K562 (cell line): Measurements from ENCODE around the gene SHANK1. TPM values are rescaled to one million over a fixed set of nuclear protein-coding genes. Genes with fewer than 3 reads are reported as not detected.

Experiments used
- ATAC-seq: fragments of 200-7000 bp; cut with Tn5 transposase; 3 replicates; pipeline ENCODE4 v1.9.1; 2020; ENCODE audit warnings: moderate library complexity
- BruUV-seq: library from RNA; stranded (reverse); fragments of 400-500 nt; replicated peaks from 2 replicates; lab custom pipeline; 2021; lab: Mats Ljungman, UMichigan
- CTCF ChIA-PET: fragments of 300-600 bp; formaldehyde crosslinking; extraction: SDS; loops from one replicate; lab custom pipeline; 2021; ENCODE audit warnings: low intra/inter-chr PET ratio; lab: Yijun Ruan, JAX
- POLR2A ChIA-PET: fragments of 300-600, 350-650 bp; sonication (Branson Sonifier 250); formaldehyde crosslinking; extraction: SDS; loops from one replicate; lab custom pipeline; 2021; ENCODE audit warnings: antibody characterized with exemption, inconsistent platforms; lab: Yijun Ruan, JAX
- DNase-seq, 4 experiments: peaks; one replicate each; pipeline versions ENCODE4 v3.0.0 to v3.0.0-alpha.2; 2011 to 2018; ENCODE audit warnings: low spot score in 3 of 4, mixed read lengths in 3 of 4; ENCODE audit errors: extremely low read depth in 1 of 4
- FAIRE-seq: peaks from 2 replicates; lab custom pipeline; 2011; peaks lifted over from hg19 to GRCh38; lab: Jason Lieb, UNC
- H2AFZ ChIP-seq: 2 replicates; pipeline ENCODE4 v1.6.0; 2011; ENCODE audit warnings: low read depth, low read length, control low read depth, inconsistent platforms
- H3K27ac ChIP-seq: fragments of 200-600 bp; 3 replicates; pipeline ENCODE4 v1.8.0; 2011; ENCODE audit warnings: low read depth, mild to moderate bottlenecking, control low read depth, inconsistent platforms, low read length, moderate library complexity, mixed read lengths; ENCODE audit errors: extremely low read depth
- H3K27me3 ChIP-seq, 2 experiments: fragments of 300-600 bp in 1 of 2; 2 replicates in 1 of 2; 3 replicates in 1 of 2; pipeline versions ENCODE4 v1.6.0 to v1.8.0; 2011; ENCODE audit warnings: inconsistent platforms in 2 of 2, low read length in 2 of 2, mild to moderate bottlenecking in 1 of 2, mixed read lengths in 1 of 2, moderate library complexity in 1 of 2; ENCODE audit not compliant: control insufficient read depth in 2 of 2, insufficient read depth in 2 of 2
- H3K36me3 ChIP-seq: fragments of 300-600 bp; 3 replicates; pipeline ENCODE4 v1.8.0; 2011; ENCODE audit warnings: mild to moderate bottlenecking, low read length, inconsistent platforms; ENCODE audit not compliant: control insufficient read depth, insufficient read depth
- H3K4me1 ChIP-seq, 2 experiments: fragments of 200-600 bp in 1 of 2; replicated peaks in 1 of 2; 2 replicates in 1 of 2; 3 replicates in 1 of 2; pipeline versions ENCODE4 v1.5.1 to v1.8.0; 2011; ENCODE audit warnings: inconsistent platforms in 2 of 2, low read length in 2 of 2, mild to moderate bottlenecking in 1 of 2, mixed read lengths in 1 of 2, moderate library complexity in 1 of 2; ENCODE audit not compliant: control insufficient read depth in 2 of 2, insufficient read depth in 2 of 2
- H3K4me2 ChIP-seq: 2 replicates; pipeline ENCODE4 v1.6.1; 2011; ENCODE audit warnings: low read length, control low read depth, inconsistent platforms, mixed read lengths; ENCODE audit not compliant: insufficient read depth
- H3K4me3 ChIP-seq: fragments of 200-600 bp; sonication (generic), shearing (Covaris generic); 2 replicates; pipeline ENCODE4 v1.5.1; 2016; ENCODE audit warnings: control low read depth, inconsistent platforms
- H3K79me2 ChIP-seq: fragments of 200-600 bp; 3 replicates; pipeline ENCODE4 v1.8.0; 2011; ENCODE audit warnings: low read length, inconsistent platforms; ENCODE audit not compliant: control insufficient read depth, insufficient read depth
- H3K9ac ChIP-seq, 2 experiments: 2 replicates each; pipeline versions ENCODE4 v1.6.0 to v1.6.1; 2011; ENCODE audit warnings: low read depth in 2 of 2, low read length in 2 of 2, control low read depth in 1 of 2, inconsistent platforms in 1 of 2, mild to moderate bottlenecking in 1 of 2, mixed read lengths in 1 of 2; ENCODE audit not compliant: insufficient read depth in 1 of 2
- H3K9me1 ChIP-seq: one replicate; pipeline ENCODE4 v1.6.0; 2011; ENCODE audit warnings: inconsistent platforms, mild to moderate bottlenecking, low read length, moderate library complexity; ENCODE audit not compliant: control insufficient read depth, insufficient read depth
- H3K9me3 ChIP-seq: replicated peaks from 2 replicates; pipeline ENCODE4 v1.5.1; 2011; ENCODE audit warnings: low read depth, low read length, inconsistent platforms; ENCODE audit not compliant: control insufficient read depth, insufficient read depth
- H4K20me1 ChIP-seq: replicated peaks from 2 replicates; pipeline ENCODE4 v1.6.1; 2011; ENCODE audit warnings: low read length, inconsistent platforms, mixed read lengths; ENCODE audit not compliant: control insufficient read depth, insufficient read depth
- ARID1B ChIP-seq: fragments of 450-650 bp; IDR thresholded peaks from 2 replicates; pipeline ENCODE4 v1.6.1; 2016; ENCODE audit warnings: antibody characterized with exemption, mild to moderate bottlenecking, inconsistent platforms
- BACH1 ChIP-seq: fragments of 200-800 bp; sonication (Bioruptor generic); IDR thresholded peaks from 2 replicates; pipeline ENCODE4 v1.6.1; 2016; ENCODE audit warnings: missing genetic modification characterization, missing compliant biosample characterization
- CEBPB ChIP-seq: fragments of 450-650 bp; IDR thresholded peaks from 2 replicates; pipeline ENCODE4 v1.6.1; 2016; ENCODE audit warnings: missing genetic modification characterization, missing compliant biosample characterization
- CEBPG ChIP-seq, 3 experiments: fragments of 200-800 bp in 1 of 3; sonication (Bioruptor generic) in 1 of 3; sonication (generic) in 1 of 3; formaldehyde crosslinking in 1 of 3; IDR thresholded peaks in 2 of 3; conservative IDR thresholded peaks in 1 of 3; 2 replicates each; pipeline versions ENCODE4 v1.6.1 to v1.8.0; 2016 to 2022; ENCODE audit warnings: missing compliant biosample characterization in 2 of 3, missing genetic modification characterization in 2 of 3, mild to moderate bottlenecking in 1 of 3, missing genetic modification reagents in 1 of 3
- E2F8 ChIP-seq: fragments of 450-650 bp; IDR thresholded peaks from 2 replicates; pipeline ENCODE4 v1.7.1; 2018; ENCODE audit warnings: mild to moderate bottlenecking, low read depth; ENCODE audit not compliant: partially characterized antibody
- ETV6 ChIP-seq, 3 experiments: fragments of 150-350 bp in 1 of 3; sonication (generic) in 1 of 3; formaldehyde crosslinking in 1 of 3; IDR thresholded peaks; 2 replicates each; pipeline versions ENCODE4 v1.6.1 to v1.8.0; 2014 to 2022; ENCODE audit warnings: borderline replicate concordance in 2 of 3, low read depth in 2 of 3, antibody characterized with exemption in 1 of 3, low read length in 1 of 3, mild to moderate bottlenecking in 1 of 3, missing genetic modification reagents in 1 of 3
- HDGF ChIP-seq: fragments of 450-650 bp; IDR thresholded peaks from 2 replicates; pipeline ENCODE4 v1.6.1; 2016
- KDM1A ChIP-seq, 2 experiments: fragments of 450-650 bp; IDR thresholded peaks; 2 replicates each; pipeline ENCODE4 v1.6.1; 2016; ENCODE audit warnings: mild to moderate bottlenecking in 2 of 2
- POLR2H ChIP-seq: IDR thresholded peaks from 2 replicates; pipeline ENCODE4 v1.6.1; 2016; ENCODE audit warnings: missing genetic modification characterization, low read depth, mild to moderate bottlenecking, control low read depth, missing compliant biosample characterization, moderate library complexity
- SAP30 ChIP-seq: fragments of 200-600 bp; sonication (generic); IDR thresholded peaks from 2 replicates; pipeline ENCODE4 v1.6.1; 2012; ENCODE audit warnings: borderline replicate concordance, low read depth, mild to moderate bottlenecking, moderate library complexity, low read length, control low read depth, inconsistent platforms; ENCODE audit not compliant: insufficient read depth, poor library complexity, severe bottlenecking
- TAF9B ChIP-seq: fragments of 450-650 bp; IDR thresholded peaks from 2 replicates; pipeline ENCODE4 v1.6.1; 2018; ENCODE audit warnings: mild to moderate bottlenecking; ENCODE audit not compliant: partially characterized antibody
- THRAP3 ChIP-seq: fragments of 450-650 bp; IDR thresholded peaks from 2 replicates; pipeline ENCODE4 v1.6.1; 2016; ENCODE audit warnings: mild to moderate bottlenecking, inconsistent platforms, borderline replicate concordance
- TOE1 ChIP-seq, 2 experiments: fragments of 450-650 bp in 1 of 2; sonication (generic) in 1 of 2; formaldehyde crosslinking in 1 of 2; IDR thresholded peaks; 2 replicates each; pipeline versions ENCODE4 v1.7.1 to v1.8.0; 2016 to 2022; ENCODE audit warnings: borderline replicate concordance in 2 of 2, mild to moderate bottlenecking in 2 of 2, antibody characterized with exemption in 1 of 2, inconsistent platforms in 1 of 2, low read depth in 1 of 2, missing genetic modification reagents in 1 of 2, moderate library complexity in 1 of 2
- ZNF316 ChIP-seq: fragments of 450-650 bp; IDR thresholded peaks from 2 replicates; pipeline ENCODE4 v1.6.1; 2016
- ZNF766 ChIP-seq: fragments of 200-800 bp; sonication (Bioruptor generic); conservative IDR thresholded peaks from 2 replicates; pipeline ENCODE4 v1.6.1; 2016; ENCODE audit warnings: missing genetic modification characterization, missing compliant biosample characterization
- WGBS: fragments of 100-300 bp; shearing (Covaris generic); methylation state at CpG from one replicate; pipeline ENCODE4 v1.1.6; 2016; ENCODE audit warnings: low coverage, mixed read lengths; ENCODE audit not compliant: insufficient coverage; ENCODE audit errors: missing lambda C conversion rate; 5-methylcytosine and 5-hydroxymethylcytosine counted together
- in situ Hi-C: fragments of 300-500 bp; cut with MboI; formaldehyde crosslinking; loops from 4 replicates; pipeline ENCODE4 v1.15.0; 2018; ENCODE audit warnings: inconsistent platforms, mixed read lengths
- intact Hi-C: fragments of 100-400 bp; cut with micrococcal nuclease; formaldehyde crosslinking; loops from 2 replicates; pipeline ENCODE4 v1.14.2; 2022
- polyA plus RNA-seq, 8 experiments: library from polyadenylated mRNA; depleted of rRNA in 4 of 8; stranded (reverse) in 5 of 8; unstranded in 3 of 8; fragments of >200 nt; fragmentation: Nextera tagmentation in 2 of 8; fragmentation: Illumina TruSeq in 1 of 8; extraction: Ambion mirVana in 2 of 8; extraction: Trizol in 1 of 8; gene quantifications; 2 replicates each; pipeline versions ENCODE4 v1.2.1 to v1.2.3, GENCODE V29; 2011 to 2014; ENCODE audit warnings: inconsistent platforms in 1 of 8, missing spikeins in 1 of 8
- total RNA-seq, 7 experiments: library from RNA; depleted of rRNA in 6 of 7; stranded (reverse); fragments of >200 nt in 6 of 7; fragmentation: Illumina TruSeq in 2 of 7; extraction: Trizol in 2 of 7; gene quantifications; 2 replicates each; pipeline versions ENCODE4 v1.2.1 to v1.2.3, GENCODE V29; 2011 to 2021; ENCODE audit warnings: low replicate concordance in 1 of 7
- TF ChIP-seq, protein P1 (sequence below), 2 experiments: fragments of 450-650 bp; conservative IDR thresholded peaks; 2 replicates each; pipeline ENCODE4 v1.6.1; 2017; ENCODE audit warnings: mild to moderate bottlenecking in 2 of 2, moderate library complexity in 2 of 2

The SHANK1 gene
- total and polyA plus RNA-seq, 9 of the 15 experiments (the other 6 are each of a cell fraction or from before 2014, with no cell fraction given), result 0.33 to 1.3 (median 0.55) TPM; not detected in 2

DNA sequence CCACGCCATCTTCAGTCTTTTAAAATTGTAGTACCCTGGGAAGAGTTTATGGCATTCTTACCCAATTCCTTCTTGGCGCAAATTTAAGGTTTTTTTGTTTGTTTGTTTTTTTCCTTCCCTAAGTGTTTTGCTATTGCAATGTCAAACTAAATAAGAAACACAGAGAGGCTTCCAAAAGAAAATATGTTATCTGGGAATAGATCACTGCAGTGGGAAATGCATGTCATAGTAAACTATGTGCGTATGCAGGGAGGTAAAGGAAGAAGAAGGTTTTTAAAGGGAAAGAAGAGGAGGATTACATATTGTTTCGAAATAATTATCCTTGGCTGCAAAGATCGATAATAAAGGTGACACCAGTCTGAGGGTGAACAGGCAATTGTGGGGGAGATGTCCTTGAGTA is 16.7 kb upstream of the SHANK1 start:
- no peak for FAIRE-seq
- in situ Hi-C loops, result no loop called here
- TF ChIP-seq TAF9B, result peak; percentile 29
- TF ChIP-seq, protein P1, sequence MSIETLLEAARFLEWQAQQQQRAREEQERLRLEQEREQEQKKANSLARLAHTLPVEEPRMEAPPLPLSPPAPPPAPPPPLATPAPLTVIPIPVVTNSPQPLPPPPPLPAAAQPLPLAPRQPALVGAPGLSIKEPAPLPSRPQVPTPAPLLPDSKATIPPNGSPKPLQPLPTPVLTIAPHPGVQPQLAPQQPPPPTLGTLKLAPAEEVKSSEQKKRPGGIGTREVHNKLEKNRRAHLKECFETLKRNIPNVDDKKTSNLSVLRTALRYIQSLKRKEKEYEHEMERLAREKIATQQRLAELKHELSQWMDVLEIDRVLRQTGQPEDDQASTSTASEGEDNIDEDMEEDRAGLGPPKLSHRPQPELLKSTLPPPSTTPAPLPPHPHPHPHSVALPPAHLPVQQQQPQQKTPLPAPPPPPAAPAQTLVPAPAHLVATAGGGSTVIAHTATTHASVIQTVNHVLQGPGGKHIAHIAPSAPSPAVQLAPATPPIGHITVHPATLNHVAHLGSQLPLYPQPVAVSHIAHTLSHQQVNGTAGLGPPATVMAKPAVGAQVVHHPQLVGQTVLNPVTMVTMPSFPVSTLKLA (conservative IDR thresholded peaks at IDR 0.05), result 0 out of 4 replicates have a peak, but pooled peaks of 1 of the 2 experiments have one; percentile 24
- no peak for TF ChIP-seq ETV6 (IDR thresholded peaks at IDR 0.05; ENCODE audit: borderline replicate concordance in 1 of 2, low read depth in 2 of 2, low read length in 1 of 2)
- TF ChIP-seq ETV6 (CRISPR knock-in tag; IDR thresholded peaks at IDR 0.05; ENCODE audit: borderline replicate concordance), result no peak
- TF ChIP-seq KDM1A (IDR thresholded peaks at IDR 0.05), result no peak; a peak in 1 of 4 replicates
- peak; percentile 77 for TF ChIP-seq THRAP3
- peak; percentile 26 for TF ChIP-seq E2F8
- no peak for TF ChIP-seq BACH1 (tag)
- TF ChIP-seq SAP30, result no peak
- 0 out of 2 replicates have a peak, but pooled peaks have one; percentile 26 for TF ChIP-seq HDGF
- no peak for TF ChIP-seq CEBPG (CRISPR knock-in tag; IDR thresholded peaks at IDR 0.05)
- TF ChIP-seq CEBPG (tag; conservative IDR thresholded peaks at IDR 0.05 in 1 of 2, IDR thresholded peaks at IDR 0.05 in 1 of 2), result peak in 1 of 2 experiments; percentile 40; a peak in 1 of 4 replicates
- peak; percentile 16; the same call in 1 of the 2 replicates for TF ChIP-seq ZNF316
- TF ChIP-seq ZNF766 (CRISPR knock-in tag), result 0 out of 2 replicates have a peak, but pooled peaks have one; percentile 2
- TF ChIP-seq CEBPB (tag), result peak; percentile 55
- TF ChIP-seq ARID1B, result peak; percentile 24
- TF ChIP-seq POLR2H (tag), result 0 out of 2 replicates have a peak, but pooled peaks have one; percentile 4
- 0 out of 2 replicates have a peak, but pooled peaks have one; percentile 23 for TF ChIP-seq TOE1 (IDR thresholded peaks at IDR 0.05; ENCODE audit: borderline replicate concordance)
- no peak for TF ChIP-seq TOE1 (CRISPR knock-in tag; IDR thresholded peaks at IDR 0.05; ENCODE audit: borderline replicate concordance, low read depth)

More for the DNA sequence above, 16.7 kb upstream of the SHANK1 start:
- no peaks in the 10 kb centered on the region for H3K9me1 ChIP-seq
- H3K4me2 ChIP-seq, result peak overlapping the region; percentile 45
- ChIA-PET CTCF (no interaction called here), POLR2A (interaction anchor here (0.6 to 2.4 kb wide), 2 partner anchors 8 to 12 kb away, joined by 3 to 8 read pairs; no protein-coding TSS in a partner anchor)
- no TSS peak for BruUV-seq
- WGBS, result 27% methylated on average over 5 of the region's 5 CpGs
- H3K9ac ChIP-seq, result peak overlapping the region in 1 of 2 experiments; percentile 57; a peak in 2 of 4 replicates
- no peaks in the 10 kb centered on the region for H3K27me3 ChIP-seq
- no peak for ATAC-seq
- no peaks in the 10 kb centered on the region for H3K36me3 ChIP-seq
- no peak for DNase-seq
- intact Hi-C loops, result no loop called here
- H4K20me1 ChIP-seq, result no peaks in the 10 kb centered on the region
- peak overlapping the region; percentile 53 for H3K27ac ChIP-seq
- peaks cover 29 to 44% of the 10 kb centered on the region in 2 experiments for H3K4me1 ChIP-seq
- H3K79me2 ChIP-seq, result no peaks in the 10 kb centered on the region
- H2AFZ ChIP-seq, result peak overlapping the region; percentile 95
- no peak overlapping the region for H3K4me3 ChIP-seq
- no peaks in the 10 kb centered on the region for H3K9me3 ChIP-seq
